OCI-LY1 (cell line): ENCODE data around the gene NECTIN4.

Experiments
- CTCF ChIP-seq: fragments of 200-600 bp; sonication (generic), shearing (Covaris generic); IDR thresholded peaks from 2 replicates; pipeline ENCODE4 v1.5.1; 2017; ENCODE audit warnings: mild to moderate bottlenecking, antibody characterized with exemption, low read length, moderate library complexity, mixed read lengths
- EZH2 ChIP-seq: fragments of 200-600 bp; sonication (generic), shearing (Covaris generic); IDR thresholded peaks from 2 replicates; pipeline ENCODE4 v1.8.0; 2017; ENCODE audit warnings: borderline replicate concordance, mixed run types, mild to moderate bottlenecking, antibody characterized with exemption, low read length, moderate library complexity, mixed read lengths

GRCh38 chr1:161044535-161044907 is 44.8 kb downstream of the NECTIN4 start:
- TF ChIP-seq CTCF (no peak), EZH2 (no peak)
